HFFc6 (cell line): ENCODE results near the gene C19orf12. TPM values are rescaled to one million over a fixed set of nuclear protein-coding genes. Genes with fewer than 3 reads are reported as not detected.
A peak's percentile ranks its signal among the peaks of the same experiment; 100 is the strongest.

ENCODE experiments used
- DNase-seq: peaks from one replicate; pipeline ENCODE4 v3.0.0-alpha.2; 2018
- H3K27ac Mint-ChIP-seq: 2 replicates; pipeline ENCODE4 v1.8.0; 2020; ENCODE audit warnings: mild to moderate bottlenecking, mixed read lengths
- H3K27me3 Mint-ChIP-seq: 2 replicates; pipeline ENCODE4 v1.8.0; 2021; ENCODE audit warnings: mild to moderate bottlenecking, moderate library complexity, mixed read lengths; ENCODE audit not compliant: insufficient read depth
- H3K36me3 Mint-ChIP-seq: 2 replicates; pipeline ENCODE4 v1.8.0; 2021; ENCODE audit warnings: low read depth, mixed read lengths
- H3K4me1 Mint-ChIP-seq: 2 replicates; pipeline ENCODE4 v1.8.0; 2020; ENCODE audit warnings: low read depth, mixed read lengths
- H3K4me3 Mint-ChIP-seq: 2 replicates; pipeline ENCODE4 v1.8.0; 2020; ENCODE audit warnings: mild to moderate bottlenecking, moderate library complexity, mixed read lengths
- H3K9me3 Mint-ChIP-seq: 2 replicates; pipeline ENCODE4 v1.8.0; 2020; ENCODE audit warnings: mild to moderate bottlenecking, mixed read lengths
- total RNA-seq, 6 experiments: library from RNA; stranded (reverse); fragmentation: NEBNext Ultra II Directional; extraction: Animal tissue kit (Norgen Biotek cat#: 25700); gene quantifications; 2 replicates in 1 of 6; 3 replicates in 5 of 6; pipeline ENCODE4 v1.2.3, GENCODE V29; 2021
- TF ChIP-seq, protein P1 (sequence below): fragments of 200-600 bp; sonication (generic); IDR thresholded peaks from 2 replicates; pipeline ENCODE4 v1.5.0; 2021; ENCODE audit warnings: antibody characterized with exemption, mild to moderate bottlenecking

Gene C19orf12
- total RNA-seq, 6 experiments from 2014 or later = 23.3 to 32.7 (median 24.7) TPM

DNA sequence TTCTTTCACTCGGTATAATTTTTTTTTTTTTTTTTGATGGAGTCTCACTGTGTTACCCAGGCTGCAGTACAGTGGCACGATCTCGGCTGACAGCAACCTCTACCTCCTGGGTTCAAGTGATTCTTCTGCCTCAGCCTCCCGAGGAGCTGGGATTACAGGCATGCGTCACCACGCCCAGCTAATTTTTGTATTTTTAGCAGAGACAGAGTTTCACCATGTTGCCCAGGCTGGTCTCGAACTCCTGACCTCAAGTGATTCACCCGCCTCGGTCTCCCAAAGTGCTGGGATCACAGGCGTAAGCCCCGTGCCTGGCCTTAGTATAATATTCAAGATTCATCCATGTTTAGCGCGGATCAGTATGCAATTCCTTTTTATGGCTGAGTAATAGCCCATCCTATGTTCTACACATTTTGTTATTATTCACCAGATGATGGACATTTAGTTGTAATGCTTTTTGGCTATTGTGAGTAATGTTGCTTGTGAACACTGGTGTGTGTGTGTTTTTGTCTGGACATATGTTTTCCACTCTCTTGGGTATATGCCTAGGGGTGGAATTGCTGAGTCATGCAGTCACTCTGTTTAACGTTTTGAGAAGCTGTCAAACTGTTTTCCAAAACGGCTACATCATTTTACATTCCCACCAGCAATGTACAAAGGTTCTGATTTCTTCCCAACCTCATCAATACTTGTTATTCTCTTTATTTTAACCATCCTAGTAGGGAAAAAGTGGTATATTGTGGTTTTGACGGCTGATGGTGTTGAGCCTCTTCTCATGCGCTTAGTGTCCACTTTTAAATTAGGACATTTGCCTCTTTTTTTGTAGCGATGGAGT is 26.9 kb downstream of the C19orf12 start:
- peaks cover 22% of the 10 kb centered on the region for H3K9me3 Mint-ChIP-seq
- H3K36me3 Mint-ChIP-seq = peaks cover 14% of the 10 kb centered on the region
- TF ChIP-seq, protein P1, sequence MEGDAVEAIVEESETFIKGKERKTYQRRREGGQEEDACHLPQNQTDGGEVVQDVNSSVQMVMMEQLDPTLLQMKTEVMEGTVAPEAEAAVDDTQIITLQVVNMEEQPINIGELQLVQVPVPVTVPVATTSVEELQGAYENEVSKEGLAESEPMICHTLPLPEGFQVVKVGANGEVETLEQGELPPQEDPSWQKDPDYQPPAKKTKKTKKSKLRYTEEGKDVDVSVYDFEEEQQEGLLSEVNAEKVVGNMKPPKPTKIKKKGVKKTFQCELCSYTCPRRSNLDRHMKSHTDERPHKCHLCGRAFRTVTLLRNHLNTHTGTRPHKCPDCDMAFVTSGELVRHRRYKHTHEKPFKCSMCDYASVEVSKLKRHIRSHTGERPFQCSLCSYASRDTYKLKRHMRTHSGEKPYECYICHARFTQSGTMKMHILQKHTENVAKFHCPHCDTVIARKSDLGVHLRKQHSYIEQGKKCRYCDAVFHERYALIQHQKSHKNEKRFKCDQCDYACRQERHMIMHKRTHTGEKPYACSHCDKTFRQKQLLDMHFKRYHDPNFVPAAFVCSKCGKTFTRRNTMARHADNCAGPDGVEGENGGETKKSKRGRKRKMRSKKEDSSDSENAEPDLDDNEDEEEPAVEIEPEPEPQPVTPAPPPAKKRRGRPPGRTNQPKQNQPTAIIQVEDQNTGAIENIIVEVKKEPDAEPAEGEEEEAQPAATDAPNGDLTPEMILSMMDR = no peak
- DNase-seq = peak; percentile 64
- no peaks in the 10 kb centered on the region; the same call in none of the 2 replicates for H3K27me3 Mint-ChIP-seq
- H3K4me3 Mint-ChIP-seq = peak overlapping the region; percentile 92
- peak overlapping the region; percentile 98 for H3K27ac Mint-ChIP-seq
- peaks cover 28% of the 10 kb centered on the region for H3K4me1 Mint-ChIP-seq

DNA sequence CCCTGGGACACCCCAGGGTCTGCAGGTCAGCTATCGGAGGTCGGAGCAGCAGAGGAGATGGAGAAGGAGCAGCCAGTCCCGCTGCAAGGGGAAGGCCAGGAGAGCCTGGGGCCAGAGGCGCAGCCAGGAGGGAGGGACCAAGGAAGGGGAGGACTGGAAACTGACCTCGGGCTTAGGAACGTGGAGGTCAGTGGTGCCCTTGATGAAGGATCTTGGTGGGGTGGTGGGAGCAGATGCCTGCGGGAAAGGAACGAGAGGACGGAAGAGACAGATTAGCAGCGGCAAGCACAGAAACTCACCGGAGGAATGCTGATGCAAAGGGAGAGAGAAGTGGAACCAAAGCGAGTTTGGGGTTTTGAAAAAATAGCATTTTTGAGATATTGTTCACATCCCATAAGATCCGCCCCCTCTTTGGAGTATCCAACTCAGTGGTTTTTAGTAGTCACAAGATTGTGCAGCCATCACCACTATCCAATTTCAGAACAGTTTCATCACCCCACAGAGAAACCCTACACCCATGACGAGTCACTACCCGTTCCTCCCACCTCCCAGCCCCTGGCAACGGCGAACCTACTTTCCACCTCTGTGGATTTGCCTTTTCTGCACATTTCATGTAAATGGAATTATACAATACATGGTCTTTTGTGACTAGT is 27.7 kb downstream of the C19orf12 start:
- peaks cover 22% of the 10 kb centered on the region for H3K9me3 Mint-ChIP-seq
- H3K36me3 Mint-ChIP-seq = peaks cover 14% of the 10 kb centered on the region
- H3K4me3 Mint-ChIP-seq = peak overlapping the region; percentile 92
- TF ChIP-seq, protein P1 = no peak
- peaks cover 28% of the 10 kb centered on the region for H3K4me1 Mint-ChIP-seq
- H3K27ac Mint-ChIP-seq = peak overlapping the region; percentile 98
- H3K27me3 Mint-ChIP-seq = no peaks in the 10 kb centered on the region; the same call in none of the 2 replicates
- DNase-seq = peak; percentile 96

DNA sequence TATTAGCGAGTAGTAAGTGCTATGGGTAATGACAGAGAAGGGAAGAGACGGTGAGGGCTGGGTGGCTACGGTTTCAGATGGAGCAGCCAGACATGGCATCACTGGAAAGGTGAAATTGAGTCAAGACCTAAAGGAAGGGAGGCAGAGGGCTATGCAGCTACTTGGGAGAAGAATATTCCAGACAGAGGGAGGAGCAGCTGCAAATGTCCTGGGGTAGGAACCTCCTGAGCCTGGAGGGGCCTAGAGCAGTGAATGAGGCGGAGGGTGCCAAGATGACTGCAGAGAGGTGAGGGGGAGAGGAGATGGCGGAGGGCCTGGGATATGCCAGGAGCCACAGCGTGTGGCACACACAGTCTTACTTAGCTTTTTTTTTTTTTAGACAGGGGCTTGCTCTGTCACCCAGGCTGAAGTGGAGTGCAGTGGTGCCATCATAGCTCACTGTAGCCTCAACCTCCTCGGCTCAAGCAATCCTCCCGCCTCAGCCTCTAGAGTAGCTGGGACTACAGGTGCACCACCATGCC is 28.7 kb downstream of the C19orf12 start:
- Mint-ChIP-seq H3K9me3 (peaks cover 22% of the 10 kb centered on the region), H3K4me1 (peaks cover 28% of the 10 kb centered on the region), H3K36me3 (peaks cover 14% of the 10 kb centered on the region), H3K4me3 (peak overlapping the region; percentile 18), H3K27me3 (no peaks in the 10 kb centered on the region; the same call in none of the 2 replicates), H3K27ac (peak overlapping the region; percentile 78)
- no peak for DNase-seq
- TF ChIP-seq, protein P1 = no peak

DNA sequence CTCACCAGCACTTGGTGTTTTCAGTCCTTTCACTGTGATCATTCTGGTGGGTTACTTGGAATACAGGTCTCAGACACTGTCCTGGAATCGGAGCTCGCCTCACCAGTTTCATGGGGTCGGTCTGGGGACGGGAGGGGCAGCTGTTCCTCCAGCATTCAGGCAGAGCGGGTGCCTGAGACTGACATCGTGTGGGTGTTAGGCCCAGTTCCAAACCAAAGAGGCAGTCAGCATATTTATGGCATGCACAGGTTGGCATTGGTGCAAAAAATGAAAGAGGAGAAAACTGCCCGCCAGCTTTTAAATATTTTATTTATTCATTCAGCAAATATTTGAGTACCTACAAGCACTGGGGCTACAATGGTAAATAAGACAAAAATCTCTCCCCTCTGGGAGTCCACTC is 29.7 kb downstream of the C19orf12 start:
- Mint-ChIP-seq H3K36me3 (peaks cover 6% of the 10 kb centered on the region), H3K27ac (no peak overlapping the region; the same call in 1 of the 2 replicates), H3K9me3 (peaks cover 16% of the 10 kb centered on the region), H3K27me3 (no peaks in the 10 kb centered on the region; the same call in none of the 2 replicates), H3K4me1 (peaks cover 28% of the 10 kb centered on the region), H3K4me3 (no peak overlapping the region)
- no peak for DNase-seq
- TF ChIP-seq, protein P1 = no peak

DNA sequence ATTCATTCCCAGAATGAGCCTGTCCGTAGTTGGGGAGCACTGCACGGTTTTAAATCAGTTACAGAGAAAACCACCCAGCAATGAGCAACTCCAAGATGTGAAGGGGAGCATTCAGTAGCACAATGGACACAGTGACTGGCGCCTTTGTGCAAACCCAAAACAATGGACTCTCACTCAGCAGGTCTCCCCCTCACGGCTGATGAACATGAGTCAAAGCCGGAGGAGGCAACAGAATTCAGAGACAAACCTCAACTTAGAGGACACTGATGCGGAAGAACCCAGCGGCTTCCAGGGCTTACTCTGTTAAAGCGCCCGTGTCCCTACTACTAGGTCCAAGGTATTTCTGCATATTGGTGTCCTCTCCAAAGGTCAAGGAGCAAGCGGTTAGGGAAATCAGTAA is 32.1 kb downstream of the C19orf12 start:
- TF ChIP-seq, protein P1 = no peak
- Mint-ChIP-seq H3K4me1 (peaks cover 20% of the 10 kb centered on the region), H3K9me3 (peaks cover 4% of the 10 kb centered on the region; the same call in 1 of the 2 replicates), H3K27ac (no peak overlapping the region), H3K27me3 (no peaks in the 10 kb centered on the region; the same call in none of the 2 replicates), H3K4me3 (no peak overlapping the region), H3K36me3 (no peaks in the 10 kb centered on the region)
- no peak for DNase-seq
